HL-60 (cell line): ENCODE data around the gene ASRGL1.

Experiments
- CTCF ChIP-seq: IDR thresholded peaks from one replicate; pipeline ENCODE4 v1.5.1; 2011; ENCODE audit warnings: low read length, control low read depth, inconsistent platforms; ENCODE audit not compliant: insufficient read depth
- POLR2AphosphoS5 ChIP-seq: IDR thresholded peaks from 2 replicates; pipeline ENCODE4 v1.6.1; 2012; ENCODE audit warnings: low read depth

GRCh38 chr11:62388999-62389398 is 51.8 kb downstream of the ASRGL1 start:
- no peak for TF ChIP-seq CTCF
- no peak for TF ChIP-seq POLR2AphosphoS5
